ENCODE data around the gene HS3ST1. TPM values are rescaled to one million over a fixed set of nuclear protein-coding genes. Genes with fewer than 3 reads are reported as not detected.
"Not testable (repeated sequence)": the region's sequence is repeated elsewhere in the genome, so short reads cannot be mapped to it uniquely, and the experiment has no call there.

HS3ST1 gene
- total and polyA plus RNA-seq, 4 donors, result 4.8 to 12.8 (median 8.2) TPM

GRCh38 chr4:11393551-11393950 is 35.1 kb downstream of the HS3ST1 start:
- 100% methylated on average over 1 of the region's 2 CpGs for WGBS (ENCODE audit: insufficient coverage)
- Histone ChIP-seq H3K4me1 (ENCODE audit: control insufficient read depth, insufficient read depth, low read length) (no peaks in the 10 kb centered on the region), H3K36me3 (ENCODE audit: control insufficient read depth, insufficient read depth, low read length) (peaks cover 9% of the 10 kb centered on the region), H3K4me3 (ENCODE audit: low read depth, low read length) (no peak overlapping the region), H3K27ac (ENCODE audit: low read depth, low read length) (no peak overlapping the region), H3K9me3 (ENCODE audit: control insufficient read depth, insufficient read depth, low read length) (no peaks in the 10 kb centered on the region), H3K27me3 (ENCODE audit: control insufficient read depth, insufficient read depth, low read length) (no peaks in the 10 kb centered on the region)
- DNase-seq (ENCODE audit: low read depth in 4 of 6, low spot score in 6 of 6), result no peak

DNA sequence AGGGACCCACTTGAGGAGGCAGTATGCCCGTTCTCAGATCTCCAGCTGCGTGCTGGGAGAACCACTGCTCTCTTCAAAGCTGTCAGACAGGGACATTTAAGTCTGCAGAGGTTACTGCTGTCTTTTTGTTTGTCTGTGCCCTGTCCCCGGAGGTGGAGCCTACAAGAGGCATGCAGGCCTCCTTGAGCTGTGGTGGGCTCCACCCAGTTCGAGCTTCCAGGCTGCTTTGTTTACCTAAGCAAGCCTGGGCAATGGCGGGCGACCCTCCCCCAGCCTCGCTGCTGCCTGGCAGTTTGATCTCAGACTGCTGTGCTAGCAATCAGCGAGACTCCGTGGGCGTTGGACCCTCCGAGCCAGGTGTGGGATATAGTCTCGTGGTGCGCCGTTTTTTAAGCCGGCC is 44.6 kb downstream of the HS3ST1 start:
- H3K27ac ChIP-seq (ENCODE audit: low read depth, low read length); H3K9me3 ChIP-seq (ENCODE audit: control insufficient read depth, insufficient read depth, low read length); H3K4me3 ChIP-seq (ENCODE audit: low read depth, low read length); H3K27me3 ChIP-seq (ENCODE audit: control insufficient read depth, insufficient read depth, low read length); DNase-seq (ENCODE audit: low read depth in 4 of 6, low spot score in 6 of 6); H3K4me1 ChIP-seq (ENCODE audit: control insufficient read depth, insufficient read depth, low read length); H3K36me3 ChIP-seq (ENCODE audit: control insufficient read depth, insufficient read depth, low read length): not testable (repeated sequence)
- WGBS (ENCODE audit: insufficient coverage), result 76% methylated on average over 10 of the region's 15 CpGs

DNA sequence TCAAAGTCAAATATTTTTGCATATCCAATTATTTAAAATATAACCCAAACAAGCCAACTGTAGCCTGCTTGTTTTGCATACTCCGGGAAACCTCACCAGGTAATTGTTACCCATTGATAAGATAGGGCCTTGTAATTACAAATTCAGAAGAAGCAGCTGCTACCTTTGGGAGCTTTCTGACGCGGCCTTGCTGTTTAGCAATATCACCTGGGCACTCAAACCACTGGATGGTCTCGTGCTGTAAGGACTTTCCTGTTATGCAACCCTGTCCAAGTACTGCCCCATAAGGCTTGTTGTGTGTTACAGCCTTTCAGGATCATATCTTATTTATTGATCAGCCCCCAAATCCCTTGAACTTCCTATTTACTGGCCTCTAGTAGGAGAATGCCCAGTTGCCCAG is 52.1 kb downstream of the HS3ST1 start:
- H3K4me1 ChIP-seq (ENCODE audit: control insufficient read depth, insufficient read depth, low read length), result no peaks in the 10 kb centered on the region
- DNase-seq (ENCODE audit: low read depth in 4 of 6, low spot score in 6 of 6), result no peak
- H3K27ac ChIP-seq (ENCODE audit: low read depth, low read length), result no peak overlapping the region
- H3K9me3 ChIP-seq (ENCODE audit: control insufficient read depth, insufficient read depth, low read length), result no peaks in the 10 kb centered on the region
- WGBS (ENCODE audit: insufficient coverage), result 69% methylated on average over 4 of the region's 4 CpGs
- H3K4me3 ChIP-seq (ENCODE audit: low read depth, low read length), result no peak overlapping the region
- no peaks in the 10 kb centered on the region for H3K27me3 ChIP-seq (ENCODE audit: control insufficient read depth, insufficient read depth, low read length)
- no peaks in the 10 kb centered on the region for H3K36me3 ChIP-seq (ENCODE audit: control insufficient read depth, insufficient read depth, low read length)

DNA sequence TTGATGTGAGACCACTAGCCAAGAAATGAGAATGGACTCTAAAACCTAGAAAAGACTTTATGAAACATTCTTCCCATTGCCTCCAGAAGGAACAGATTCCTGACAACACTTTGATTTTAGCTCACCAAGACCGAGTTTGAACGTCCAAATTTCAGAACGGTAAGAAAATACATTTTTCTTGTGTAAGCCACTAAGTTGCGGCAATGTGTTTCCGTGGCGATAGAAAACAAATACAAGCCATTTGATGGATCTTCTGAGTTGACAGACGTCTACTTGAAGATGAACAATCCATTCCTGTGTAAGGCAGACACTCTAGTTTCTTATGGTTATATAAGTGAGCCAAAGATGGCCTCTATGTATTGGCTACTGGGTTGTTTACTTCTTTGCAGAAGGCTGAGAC is 52.5 kb downstream of the HS3ST1 start:
- DNase-seq (ENCODE audit: low read depth in 4 of 6, low spot score in 6 of 6), result no peak
- Histone ChIP-seq H3K27me3 (ENCODE audit: control insufficient read depth, insufficient read depth, low read length) (no peaks in the 10 kb centered on the region), H3K9me3 (ENCODE audit: control insufficient read depth, insufficient read depth, low read length) (no peaks in the 10 kb centered on the region), H3K36me3 (ENCODE audit: control insufficient read depth, insufficient read depth, low read length) (no peaks in the 10 kb centered on the region), H3K4me1 (ENCODE audit: control insufficient read depth, insufficient read depth, low read length) (no peaks in the 10 kb centered on the region), H3K4me3 (ENCODE audit: low read depth, low read length) (no peak overlapping the region), H3K27ac (ENCODE audit: low read depth, low read length) (no peak overlapping the region)
- WGBS (ENCODE audit: insufficient coverage), result 82% methylated on average over 7 of the region's 7 CpGs

GRCh38 chr4:11368701-11369115 is 60.0 kb downstream of the HS3ST1 start:
- H3K9me3 ChIP-seq (ENCODE audit: control insufficient read depth, insufficient read depth, low read length), result peaks cover 2% of the 10 kb centered on the region
- H3K4me1 ChIP-seq (ENCODE audit: control insufficient read depth, insufficient read depth, low read length), result peaks cover 16% of the 10 kb centered on the region
- no peaks in the 10 kb centered on the region for H3K36me3 ChIP-seq (ENCODE audit: control insufficient read depth, insufficient read depth, low read length)
- no peak overlapping the region for H3K4me3 ChIP-seq (ENCODE audit: low read depth, low read length)
- peaks cover 2% of the 10 kb centered on the region for H3K27me3 ChIP-seq (ENCODE audit: control insufficient read depth, insufficient read depth, low read length)
- no peak overlapping the region for H3K27ac ChIP-seq (ENCODE audit: low read depth, low read length)
- DNase-seq (ENCODE audit: low read depth in 4 of 6, low spot score in 6 of 6), result no peak
- 28% methylated on average over 53 of the region's 53 CpGs for WGBS (ENCODE audit: insufficient coverage)

GRCh38 chr4:11367371-11367770 is 61.3 kb downstream of the HS3ST1 start:
- DNase-seq (ENCODE audit: low read depth in 4 of 6, low spot score in 6 of 6), result peak; percentile 71 to 96 (median 84)
- Histone ChIP-seq H3K36me3 (ENCODE audit: control insufficient read depth, insufficient read depth, low read length) (no peaks in the 10 kb centered on the region), H3K4me1 (ENCODE audit: control insufficient read depth, insufficient read depth, low read length) (peaks cover 16% of the 10 kb centered on the region), H3K27ac (ENCODE audit: low read depth, low read length) (peak overlapping the region; percentile 79), H3K4me3 (ENCODE audit: low read depth, low read length) (no peak overlapping the region), H3K9me3 (ENCODE audit: control insufficient read depth, insufficient read depth, low read length) (peaks cover 2% of the 10 kb centered on the region), H3K27me3 (ENCODE audit: control insufficient read depth, insufficient read depth, low read length) (peaks cover 2% of the 10 kb centered on the region)
- WGBS (ENCODE audit: insufficient coverage), result 14% methylated on average over 2 of the region's 4 CpGs

DNA sequence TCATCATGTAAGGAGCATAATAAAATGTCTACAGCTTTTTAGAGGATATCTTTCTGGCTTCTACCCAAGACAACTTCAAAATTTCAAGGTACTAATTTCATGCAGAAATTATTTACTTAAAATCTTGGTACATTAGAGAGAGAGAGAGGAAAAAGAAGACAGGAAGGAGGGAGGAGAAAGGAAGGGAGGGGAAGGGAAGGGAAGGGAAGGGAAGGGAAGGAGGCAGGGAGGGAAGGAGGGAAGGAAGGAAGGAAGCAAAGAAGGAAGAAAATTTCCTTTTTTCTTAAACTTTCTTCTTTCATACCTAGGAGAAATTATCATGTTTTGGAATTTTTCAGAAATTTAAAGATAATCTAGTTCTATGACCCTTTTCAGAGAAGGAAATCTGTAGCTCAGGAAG is 61.8 kb downstream of the HS3ST1 start:
- Histone ChIP-seq H3K9me3 (ENCODE audit: control insufficient read depth, insufficient read depth, low read length) (peaks cover 2% of the 10 kb centered on the region), H3K27me3 (ENCODE audit: control insufficient read depth, insufficient read depth, low read length) (peaks cover 2% of the 10 kb centered on the region), H3K4me1 (ENCODE audit: control insufficient read depth, insufficient read depth, low read length) (peaks cover 16% of the 10 kb centered on the region), H3K4me3 (ENCODE audit: low read depth, low read length) (no peak overlapping the region), H3K36me3 (ENCODE audit: control insufficient read depth, insufficient read depth, low read length) (no peaks in the 10 kb centered on the region), H3K27ac (ENCODE audit: low read depth, low read length) (peak overlapping the region; percentile 79)
- DNase-seq (ENCODE audit: low read depth in 4 of 6, low spot score in 6 of 6), result no peak

DNA sequence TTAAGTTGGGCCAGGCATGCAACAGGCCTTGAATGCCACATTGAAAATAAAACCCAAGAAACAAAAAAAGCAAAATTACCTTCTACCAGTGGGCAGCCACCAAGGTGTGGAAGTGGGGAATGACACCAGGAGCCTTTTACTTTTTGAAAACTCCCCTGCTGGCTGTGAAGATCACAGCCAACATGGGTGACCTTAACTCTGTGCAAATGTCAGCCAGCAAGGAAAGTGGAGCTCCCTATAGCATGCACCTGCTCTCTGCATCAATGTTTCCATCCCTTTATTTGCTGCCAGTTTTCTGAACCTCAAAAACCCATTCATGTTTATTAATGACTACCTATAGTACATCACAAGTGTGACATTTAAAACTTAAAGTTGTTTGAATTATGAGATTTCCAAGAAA is 63.7 kb downstream of the HS3ST1 start:
- no peaks in the 10 kb centered on the region for H3K36me3 ChIP-seq (ENCODE audit: control insufficient read depth, insufficient read depth, low read length)
- no peak overlapping the region for H3K4me3 ChIP-seq (ENCODE audit: low read depth, low read length)
- no peak overlapping the region for H3K27ac ChIP-seq (ENCODE audit: low read depth, low read length)
- peaks cover 2% of the 10 kb centered on the region for H3K27me3 ChIP-seq (ENCODE audit: control insufficient read depth, insufficient read depth, low read length)
- no peak for DNase-seq (ENCODE audit: low read depth in 4 of 6, low spot score in 6 of 6)
- peaks cover 16% of the 10 kb centered on the region for H3K4me1 ChIP-seq (ENCODE audit: control insufficient read depth, insufficient read depth, low read length)
- peaks cover 2% of the 10 kb centered on the region for H3K9me3 ChIP-seq (ENCODE audit: control insufficient read depth, insufficient read depth, low read length)

GRCh38 chr4:11359591-11359990 is 69.1 kb downstream of the HS3ST1 start:
- Histone ChIP-seq H3K27me3 (ENCODE audit: control insufficient read depth, insufficient read depth, low read length) (no peaks in the 10 kb centered on the region), H3K9me3 (ENCODE audit: control insufficient read depth, insufficient read depth, low read length) (no peaks in the 10 kb centered on the region), H3K4me3 (ENCODE audit: low read depth, low read length) (no peak overlapping the region), H3K27ac (ENCODE audit: low read depth, low read length) (no peak overlapping the region), H3K4me1 (ENCODE audit: control insufficient read depth, insufficient read depth, low read length) (no peaks in the 10 kb centered on the region), H3K36me3 (ENCODE audit: control insufficient read depth, insufficient read depth, low read length) (no peaks in the 10 kb centered on the region)
- DNase-seq (ENCODE audit: low read depth in 4 of 6, low spot score in 6 of 6), result no peak

- Histone ChIP-seq H3K27me3 (ENCODE audit: control insufficient read depth, insufficient read depth, low read length) (no peaks in the 10 kb centered on the region), H3K9me3 (ENCODE audit: control insufficient read depth, insufficient read depth, low read length) (no peaks in the 10 kb centered on the region), H3K36me3 (ENCODE audit: control insufficient read depth, insufficient read depth, low read length) (no peaks in the 10 kb centered on the region), H3K4me1 (ENCODE audit: control insufficient read depth, insufficient read depth, low read length) (no peaks in the 10 kb centered on the region), H3K4me3 (ENCODE audit: low read depth, low read length) (no peak overlapping the region), H3K27ac (ENCODE audit: low read depth, low read length) (no peak overlapping the region)
- DNase-seq (ENCODE audit: low read depth in 4 of 6, low spot score in 6 of 6), result no peak
- WGBS (ENCODE audit: insufficient coverage), result 83% methylated on average over 2 of the region's 8 CpGs
These were observed 73.5 kb downstream of the HS3ST1 start for GRCh38 chr4:11355226-11355625.

All from spinal cord (tissue), 10 donors.